ENCODE measurements around the gene ADGRA3.
"Not testable (repeated sequence)": the region's sequence is repeated elsewhere in the genome, so short reads cannot be mapped to it uniquely, and the experiment has no call there.

ADGRA3 gene

DNA sequence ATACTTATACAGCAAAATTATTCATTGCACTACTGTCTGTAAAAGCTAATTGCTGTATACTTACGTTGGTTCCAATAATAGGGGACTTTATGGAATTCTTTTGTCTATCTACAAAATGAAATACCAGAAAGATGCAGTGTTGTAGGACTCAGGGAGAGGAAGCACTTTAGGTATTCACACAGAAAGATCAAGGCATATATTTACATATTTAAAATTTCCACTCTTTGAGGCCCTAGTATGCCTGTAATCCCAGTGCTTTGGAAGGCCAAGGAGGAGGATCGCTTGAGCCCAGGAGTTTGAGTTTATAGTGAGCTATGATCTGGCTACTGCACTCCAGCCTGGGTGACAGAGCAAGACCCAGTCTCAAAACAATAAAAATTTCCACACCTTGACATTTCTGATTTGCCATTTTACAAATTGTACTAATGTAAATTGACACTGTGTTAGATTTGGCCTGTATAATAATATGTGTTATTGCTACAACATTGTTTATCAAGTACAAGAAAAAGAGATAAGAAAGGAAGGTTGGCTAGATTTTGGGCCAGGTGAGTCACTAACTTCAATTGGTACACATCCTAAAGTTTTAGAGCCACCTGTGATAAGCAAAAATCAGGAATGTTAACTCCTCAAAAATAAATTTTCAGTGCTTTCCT lies 35.1 kb downstream of the ADGRA3 start:
- no peak for DNase-seq (ENCODE audit: low spot score)

DNA sequence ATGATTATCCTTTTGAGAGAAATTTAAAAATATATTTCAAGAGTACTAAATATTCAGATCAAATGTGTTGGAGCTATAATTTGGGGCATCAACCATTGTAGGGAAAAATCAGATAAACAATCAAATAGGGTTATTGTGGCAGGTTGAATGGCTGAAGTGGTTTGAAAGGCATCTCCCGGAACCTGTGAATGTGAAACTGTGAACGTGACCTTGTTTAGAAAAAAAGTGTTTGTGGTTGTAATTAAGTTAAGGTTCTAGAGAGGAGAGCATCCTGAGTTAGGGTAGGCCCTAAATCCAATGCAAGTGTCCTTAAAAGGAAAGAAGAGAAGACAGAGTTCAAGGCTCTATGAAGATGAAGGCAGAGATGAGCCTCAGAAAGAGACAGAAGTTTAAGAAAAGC lies 37.4 kb downstream of the ADGRA3 start:
- no peak for DNase-seq (ENCODE audit: low spot score)

DNA sequence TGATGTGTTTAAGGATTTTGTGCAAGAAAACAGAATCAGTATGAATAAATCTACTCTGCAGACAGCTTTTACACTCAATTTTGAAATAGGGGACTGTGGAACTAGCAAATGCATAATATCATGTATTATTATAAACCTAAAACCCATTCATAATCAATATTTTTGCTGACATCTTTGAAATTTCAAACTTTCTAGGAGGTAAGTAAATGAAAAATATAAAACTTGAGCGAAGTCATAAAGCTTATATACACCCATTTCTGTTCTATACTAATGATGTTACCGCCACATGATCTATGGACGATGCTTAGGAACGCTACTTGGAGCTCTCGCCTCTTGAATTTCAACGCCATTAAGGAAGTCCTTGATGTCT lies 38.1 kb downstream of the ADGRA3 start:
- DNase-seq (ENCODE audit: low spot score): no peak

DNA sequence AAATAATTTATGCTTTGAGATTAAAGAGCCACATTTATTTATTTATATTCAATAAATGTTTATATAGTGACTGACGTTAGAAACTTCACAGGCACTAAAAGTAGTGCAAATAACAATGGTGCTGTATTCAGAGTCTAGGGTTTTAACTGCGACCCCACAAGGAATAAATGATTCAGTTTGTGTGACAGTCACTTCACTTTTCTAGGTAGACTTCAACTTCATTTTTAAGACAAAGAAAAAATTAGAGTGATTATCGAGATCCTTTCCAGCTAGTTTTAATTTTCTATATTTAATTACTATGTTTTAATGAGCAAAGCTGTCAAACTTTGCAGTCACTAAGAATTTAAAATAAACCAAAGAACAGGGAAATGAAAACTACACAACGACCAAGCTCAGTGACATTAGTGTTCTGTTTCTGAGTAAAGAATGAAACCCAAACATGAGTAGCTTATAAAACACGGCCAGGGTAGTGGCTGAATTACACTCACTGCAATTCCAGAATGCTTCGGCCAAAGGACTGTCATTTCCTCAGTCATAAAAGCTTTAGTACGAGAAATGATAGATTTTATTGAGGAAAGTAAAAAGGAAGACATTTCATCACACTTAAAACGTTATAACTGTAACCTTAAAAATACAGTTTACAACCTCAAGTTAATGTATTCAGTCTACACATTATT lies 38.6 kb downstream of the ADGRA3 start:
- DNase-seq (ENCODE audit: low spot score): no peak

DNA sequence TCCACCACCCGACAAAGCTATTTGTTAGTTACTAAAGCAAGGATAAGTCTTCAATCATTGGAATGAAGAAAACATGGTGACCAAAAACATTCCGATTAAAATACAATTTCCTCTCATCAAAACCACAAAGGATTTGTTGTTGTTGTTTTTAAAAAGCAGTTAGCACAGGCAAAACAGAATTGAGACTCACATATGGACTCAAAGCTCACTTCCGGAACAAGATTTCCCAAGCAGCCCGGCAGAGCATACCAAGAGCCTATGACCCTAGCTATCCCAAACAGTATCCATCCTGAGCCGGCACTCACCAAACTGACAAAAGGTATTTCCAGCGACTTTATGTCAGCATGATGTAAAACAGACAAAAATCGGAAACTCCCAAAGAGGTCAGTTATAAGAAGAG lies 39.9 kb downstream of the ADGRA3 start:
- no peak for DNase-seq (ENCODE audit: low spot score)

DNA sequence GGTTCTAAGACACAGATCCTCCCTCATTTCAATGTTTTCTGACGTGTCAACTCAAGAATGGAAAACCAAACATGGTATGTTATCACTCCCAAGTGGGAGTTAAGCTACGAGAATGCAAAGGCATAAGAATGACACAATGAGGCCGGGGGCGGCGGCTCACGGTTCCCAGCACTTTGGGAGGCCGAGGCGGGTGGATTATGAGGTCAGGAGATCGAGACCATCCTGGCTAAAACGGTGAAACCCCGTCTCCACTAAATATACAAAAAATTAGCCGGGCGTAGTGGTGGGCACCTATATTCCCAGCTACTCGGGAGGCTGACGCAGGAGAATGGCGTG lies 40.6 kb downstream of the ADGRA3 start:
- DNase-seq (ENCODE audit: low spot score): not testable (repeated sequence)

DNA sequence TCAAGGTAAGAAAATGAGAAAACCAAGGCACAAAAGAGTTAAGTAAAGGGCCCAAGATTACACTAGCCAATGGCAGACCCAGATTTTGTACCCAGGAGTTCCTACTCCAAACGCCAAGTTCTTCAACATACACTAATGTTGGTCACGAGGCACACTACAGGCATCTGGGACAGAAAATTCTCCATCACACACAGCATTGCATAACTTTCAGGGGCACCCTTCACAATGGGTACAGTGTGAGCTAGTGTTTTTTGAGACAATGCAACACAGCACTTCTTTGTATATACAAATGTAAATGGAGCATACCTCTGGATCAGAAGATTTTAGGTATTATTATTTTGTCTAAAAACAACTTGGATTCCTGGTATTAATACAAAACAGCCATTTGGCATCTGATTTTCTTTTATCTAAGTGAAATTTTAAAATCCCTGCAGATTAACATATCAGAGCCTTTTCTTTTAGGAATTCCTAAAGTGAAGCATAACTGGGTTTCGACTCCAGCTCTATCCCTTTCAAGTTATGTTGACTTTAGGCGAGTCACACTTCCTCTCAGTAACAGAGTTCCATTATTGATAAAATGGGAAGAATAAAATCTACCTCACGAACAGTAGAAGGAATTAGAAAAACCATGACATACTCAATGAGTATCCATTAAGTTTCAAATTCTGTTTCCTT lies 41.1 kb downstream of the ADGRA3 start:
- no peak for DNase-seq (ENCODE audit: low spot score)

DNA sequence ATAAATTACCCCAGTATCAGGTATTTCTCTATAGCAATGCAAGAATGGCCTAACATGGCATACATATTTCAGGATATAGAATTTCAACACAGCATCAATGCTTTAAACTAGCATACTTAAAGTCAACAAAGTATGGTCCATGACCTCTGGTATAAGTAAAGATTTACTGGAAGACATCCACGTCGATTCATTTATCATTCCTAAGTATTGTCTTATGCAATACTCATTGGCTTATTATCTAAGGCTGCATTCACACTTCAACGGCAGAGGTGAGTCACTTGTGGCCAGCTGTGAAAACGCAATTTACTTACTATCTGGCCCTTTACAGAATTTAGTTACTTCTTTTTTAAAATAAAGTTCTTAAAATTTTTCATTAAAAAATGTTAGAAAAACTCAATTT lies 42.6 kb downstream of the ADGRA3 start:
- DNase-seq (ENCODE audit: low spot score): no peak

DNA sequence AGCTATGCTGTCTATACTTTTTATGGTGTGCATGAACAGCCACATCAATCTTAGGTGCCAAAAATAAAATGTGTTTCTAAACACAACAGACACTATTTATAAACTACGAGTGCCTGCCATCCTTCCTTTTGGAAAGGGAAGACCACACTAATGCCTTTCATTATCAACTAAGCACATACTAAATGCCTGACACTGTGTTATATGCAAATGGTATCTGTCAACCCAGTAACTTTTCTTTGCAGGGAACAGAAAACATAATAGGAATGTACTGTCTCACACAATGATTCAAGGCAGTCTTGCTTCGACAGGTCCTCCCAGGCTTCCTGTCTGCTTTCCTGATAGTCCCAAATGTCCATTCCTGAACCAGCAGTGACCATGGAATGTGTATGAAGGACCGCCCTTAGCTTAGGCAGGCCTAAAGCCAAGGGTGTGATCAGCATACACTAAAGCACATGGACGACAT lies 43.8 kb downstream of the ADGRA3 start:
- no peak for DNase-seq (ENCODE audit: low spot score)

DNA sequence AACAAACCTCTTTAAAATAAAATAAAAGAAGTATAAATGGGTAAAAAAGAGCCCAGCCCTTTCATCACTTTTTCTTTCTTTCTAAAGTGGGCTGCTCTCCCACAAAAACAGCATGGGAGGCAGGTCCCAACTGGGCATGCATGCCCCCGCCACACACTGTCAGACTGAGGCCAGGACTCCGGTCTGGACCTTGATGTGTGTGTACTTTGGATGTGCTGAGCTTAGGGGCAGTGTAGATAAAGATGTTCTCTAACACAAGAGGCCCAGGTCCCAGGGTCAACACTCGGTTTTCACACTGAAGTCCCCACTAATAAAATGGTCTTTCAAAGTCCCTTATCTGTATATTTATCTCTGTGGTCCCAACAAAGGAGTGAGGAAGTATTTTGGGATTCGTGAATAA lies 44.4 kb downstream of the ADGRA3 start:
- DNase-seq (ENCODE audit: low spot score): no peak

DNA sequence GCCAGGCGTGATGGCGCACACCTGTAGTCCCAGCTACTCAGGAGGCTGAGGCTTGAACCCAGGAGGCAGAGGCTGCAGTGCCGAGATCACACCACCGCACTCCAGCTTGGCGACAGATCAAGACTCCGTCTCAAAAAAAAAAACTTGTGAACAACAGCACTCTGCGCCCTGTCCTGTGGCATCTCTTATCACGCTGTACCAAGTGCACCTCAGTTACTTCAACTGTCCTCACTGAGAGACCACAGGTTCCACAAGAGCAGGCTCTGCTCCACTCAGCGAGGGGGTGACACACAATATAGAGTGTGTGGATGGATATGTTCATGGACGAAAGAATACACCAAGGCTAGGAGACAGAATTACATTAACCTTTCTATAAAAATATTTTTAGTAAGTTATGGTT lies 49.3 kb downstream of the ADGRA3 start:
- no peak for DNase-seq (ENCODE audit: low spot score)

DNA sequence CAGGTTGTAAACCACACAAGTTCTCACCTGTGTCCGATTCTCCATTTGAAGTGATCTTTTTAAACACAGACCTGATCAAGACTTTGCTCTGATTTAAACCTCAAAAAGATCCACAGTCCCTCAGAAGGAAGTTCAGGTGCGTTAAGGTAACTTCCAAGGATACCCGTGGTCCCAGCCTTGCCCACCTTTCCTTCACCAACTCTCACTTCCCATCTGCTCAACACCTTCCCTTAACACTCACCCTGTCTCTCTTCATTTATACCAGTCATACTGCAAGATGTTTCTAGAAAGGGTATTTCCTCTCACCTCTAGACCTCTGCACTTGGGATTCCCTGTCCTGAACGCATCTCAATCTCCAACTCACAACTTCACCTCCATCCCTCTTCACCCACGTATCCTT lies 49.9 kb downstream of the ADGRA3 start:
- no peak for DNase-seq (ENCODE audit: low spot score)

DNA sequence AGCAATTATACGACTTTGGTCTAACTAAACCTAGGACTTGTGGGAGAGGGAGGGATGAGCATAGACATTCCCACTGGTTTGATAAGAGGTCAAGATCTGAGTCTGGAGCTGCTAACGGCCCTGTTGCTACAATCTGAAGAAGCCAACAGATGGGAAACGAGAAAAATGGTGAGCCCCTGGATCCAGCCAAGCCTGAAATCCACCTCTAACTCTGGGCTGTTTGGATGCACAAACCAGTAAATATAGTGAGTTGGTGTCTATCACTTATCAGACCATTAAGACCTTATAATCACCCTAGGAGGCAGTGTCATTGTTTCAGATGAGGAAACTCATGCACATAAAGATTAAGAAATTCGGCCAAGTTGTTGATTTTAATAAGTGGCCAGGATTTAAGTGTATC lies 50.5 kb downstream of the ADGRA3 start:
- DNase-seq (ENCODE audit: low spot score): no peak

DNA sequence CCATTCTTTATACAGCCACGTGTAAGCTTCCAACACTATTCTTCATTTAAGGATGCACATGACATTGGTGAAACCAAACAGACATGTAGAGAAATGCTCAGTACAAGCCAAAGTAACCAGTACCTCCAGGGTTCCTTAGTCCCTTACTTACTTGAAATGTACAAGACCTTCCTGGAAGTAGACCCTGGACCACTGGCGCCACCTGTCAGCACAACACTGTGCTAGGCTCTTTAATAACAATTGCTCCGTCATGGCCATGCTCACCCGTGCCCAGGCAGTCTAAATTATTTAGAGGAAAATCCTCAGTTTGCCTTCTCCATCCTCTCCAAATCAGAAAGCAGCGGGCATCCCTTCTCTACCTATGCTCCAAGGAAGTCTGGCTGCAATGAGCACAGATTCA lies 52.7 kb downstream of the ADGRA3 start:
- no peak for DNase-seq (ENCODE audit: low spot score)

DNA sequence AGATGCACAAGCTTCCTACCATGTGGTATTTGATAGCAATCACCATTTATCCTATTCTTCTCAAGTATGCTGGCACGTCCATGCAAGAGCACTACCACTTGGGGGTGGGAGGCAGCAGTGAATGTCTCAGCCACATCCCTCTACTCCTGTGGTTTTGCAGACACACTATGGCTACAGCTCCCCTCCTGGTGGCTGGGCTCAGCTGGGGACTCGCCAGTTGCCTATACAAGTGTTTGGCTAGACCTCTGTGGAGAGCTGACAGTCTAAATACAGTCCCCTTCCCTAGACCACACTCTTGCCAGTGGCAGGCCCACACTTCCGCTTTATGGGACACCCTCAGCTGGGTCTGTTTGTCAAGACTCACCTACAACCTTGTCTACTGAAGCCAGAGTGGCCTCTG lies 53.2 kb downstream of the ADGRA3 start:
- no peak for DNase-seq (ENCODE audit: low spot score)

DNA sequence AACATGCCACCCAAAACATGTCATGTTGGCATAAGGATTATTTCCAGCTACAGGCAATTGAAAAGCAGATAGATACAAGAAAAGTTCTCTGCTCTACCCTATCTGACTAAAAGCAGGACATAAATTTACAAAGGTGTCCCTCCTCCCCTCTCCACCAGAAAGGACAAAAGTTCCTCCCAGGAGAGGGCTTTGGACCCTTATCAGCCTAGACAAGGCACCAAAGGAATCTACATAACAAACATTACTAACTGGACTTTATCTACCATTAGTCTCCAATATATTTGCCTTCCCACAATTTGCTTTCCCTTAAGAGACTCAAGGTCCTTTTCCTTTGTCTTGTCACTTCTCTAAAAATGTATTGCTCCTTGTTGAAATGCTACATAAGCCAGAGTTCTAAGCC lies 55.6 kb downstream of the ADGRA3 start:
- no peak for DNase-seq (ENCODE audit: low spot score)

DNA sequence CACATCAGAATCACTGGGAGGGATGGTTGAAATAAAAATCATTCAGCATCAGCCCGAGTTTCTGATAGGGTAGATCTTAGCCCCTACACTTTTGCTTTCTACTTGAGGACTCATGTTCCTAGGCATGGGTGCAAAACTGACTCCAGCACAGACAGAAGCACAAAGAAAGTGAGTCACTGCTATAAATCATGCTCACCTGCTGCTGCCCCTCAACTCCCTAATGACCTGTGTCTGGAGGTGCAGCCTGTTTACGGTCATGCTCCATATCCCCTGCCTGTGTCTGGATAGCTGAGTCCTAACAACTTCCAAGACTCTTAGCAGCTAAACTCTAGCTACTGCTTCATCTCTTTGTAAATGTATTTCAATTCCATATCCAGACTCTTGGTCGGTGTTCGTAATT lies 57.8 kb downstream of the ADGRA3 start:
- DNase-seq (ENCODE audit: low spot score): no peak

DNA sequence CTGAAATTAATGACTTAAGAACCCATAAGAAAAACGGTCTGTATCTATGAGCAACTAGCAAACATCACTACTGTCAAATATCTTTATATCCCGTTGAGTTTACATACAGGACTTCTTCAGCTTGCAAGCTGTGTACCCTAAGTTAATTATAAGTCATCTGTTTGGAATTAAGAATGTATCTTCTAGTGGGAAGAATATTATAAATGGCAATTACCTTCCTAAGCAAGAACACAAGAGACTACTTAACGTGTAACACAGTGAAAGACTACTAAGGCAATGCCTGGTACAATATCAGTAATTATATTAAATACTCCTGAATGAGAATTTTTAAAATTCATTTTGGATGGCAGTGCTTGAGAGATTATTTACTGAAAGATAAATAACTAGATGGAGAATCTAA lies 58.5 kb downstream of the ADGRA3 start:
- no peak for DNase-seq (ENCODE audit: low spot score)

DNA sequence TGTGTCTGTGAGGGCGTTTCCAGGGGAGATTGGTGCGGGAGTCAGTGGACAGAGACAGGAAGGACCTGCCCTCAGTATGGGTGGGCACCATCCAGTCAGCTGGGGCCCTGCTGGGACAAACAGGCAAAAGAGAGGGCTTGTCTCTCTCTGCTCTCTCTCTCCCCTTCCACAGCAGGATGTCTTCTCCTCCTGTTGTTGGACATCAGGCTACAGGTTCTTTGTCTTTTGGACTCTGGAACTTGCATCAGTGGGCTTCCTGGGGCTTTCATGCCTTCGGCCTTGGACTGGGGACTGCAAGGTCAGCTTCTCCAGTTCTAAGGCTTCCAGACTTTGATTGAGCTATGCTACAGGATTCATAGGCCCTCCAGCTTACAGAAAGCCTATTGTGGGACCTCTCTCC lies 59.6 kb downstream of the ADGRA3 start:
- no peak for DNase-seq (ENCODE audit: low spot score)

DNA sequence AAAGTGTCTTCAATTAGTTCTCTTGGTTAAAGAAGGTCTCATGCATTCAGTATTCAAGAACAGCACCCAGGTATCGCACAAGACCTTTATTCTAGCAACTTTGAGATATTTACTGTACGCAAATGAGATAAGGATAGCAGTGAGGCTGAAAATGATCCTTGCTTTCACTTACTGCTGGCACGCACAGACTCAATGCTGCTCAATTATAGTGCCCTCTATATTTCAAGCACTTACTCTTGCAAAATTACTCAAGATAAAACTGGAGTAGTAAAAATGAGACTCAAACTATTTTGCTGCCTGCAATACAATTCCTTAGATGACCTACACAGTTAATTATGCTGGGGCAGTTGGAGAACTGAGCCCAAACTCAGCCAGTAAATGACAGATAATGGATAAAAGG lies 60.9 kb downstream of the ADGRA3 start:
- DNase-seq (ENCODE audit: low spot score): no peak

DNA sequence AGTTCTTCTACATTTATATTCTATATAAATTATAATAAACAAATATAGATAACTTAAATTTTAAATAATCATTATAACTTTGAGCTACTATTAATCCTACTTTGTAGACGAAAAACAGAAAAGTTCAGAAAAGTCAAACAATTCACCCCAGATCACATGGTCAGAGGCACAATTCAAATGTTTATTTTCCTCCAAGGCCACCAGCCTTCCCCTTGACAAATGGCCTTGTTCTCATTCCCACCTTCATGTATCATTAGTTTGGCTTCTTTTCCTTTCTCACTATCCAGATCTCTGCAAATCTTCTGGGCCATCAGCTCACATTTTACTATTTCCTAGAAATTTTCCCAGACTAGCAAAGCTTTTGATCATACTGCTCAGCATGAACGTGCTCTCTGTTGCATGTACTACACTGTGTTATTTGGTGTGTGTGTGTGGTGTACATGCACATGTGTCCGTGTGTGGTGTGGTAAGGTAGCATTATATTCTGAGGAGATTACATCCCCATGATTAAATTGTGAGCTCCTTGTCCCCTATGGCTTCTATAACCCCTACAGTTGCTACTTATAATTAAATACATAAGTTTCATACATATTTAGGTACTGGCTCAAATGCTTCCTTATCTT lies 61.5 kb downstream of the ADGRA3 start:
- DNase-seq (ENCODE audit: low spot score): no peak

DNA sequence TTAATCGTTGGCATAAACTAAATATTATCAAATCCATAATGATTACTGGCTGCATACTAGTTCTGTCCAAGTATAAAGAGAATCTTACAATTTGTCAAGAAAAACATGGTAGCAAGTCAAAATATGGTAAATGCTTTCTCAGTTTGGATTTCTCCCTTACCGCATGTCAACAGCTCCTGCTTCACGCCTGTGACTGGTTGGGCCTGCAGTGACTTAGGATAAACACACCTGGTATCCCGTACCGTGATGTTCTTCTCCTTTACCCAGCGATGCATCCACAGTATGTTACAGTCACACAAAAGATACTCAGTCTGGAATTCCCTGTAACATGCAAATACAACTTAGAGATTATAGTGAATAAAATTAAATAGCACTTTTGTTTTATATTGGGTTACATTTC lies 71.1 kb downstream of the ADGRA3 start:
- no peak for DNase-seq (ENCODE audit: low spot score)

DNA sequence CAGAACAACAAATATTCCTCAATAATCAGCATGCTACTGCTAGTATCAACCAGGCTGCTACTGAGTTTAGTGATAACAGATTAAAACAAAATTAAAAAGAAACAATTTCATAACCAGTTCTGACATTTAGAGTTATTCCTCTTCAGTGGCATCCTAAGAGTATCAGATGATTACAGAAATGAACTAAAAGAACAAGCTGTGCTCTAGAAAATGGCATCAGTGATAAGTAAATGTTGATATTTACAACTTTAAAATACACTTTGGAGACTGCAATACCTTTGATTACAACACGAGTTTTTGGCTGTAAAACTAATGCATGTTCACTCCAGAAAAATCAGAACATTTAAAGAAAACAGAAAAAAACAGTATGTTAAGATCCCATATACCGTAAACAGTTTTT lies 72.9 kb downstream of the ADGRA3 start:
- no peak for DNase-seq (ENCODE audit: low spot score)
